SK-N-MC (cell line): ENCODE data around the gene SOX6.

Experiments
- EZH2 ChIP-seq: fragments of 200-600 bp; sonication (generic); IDR thresholded peaks from one replicate; pipeline ENCODE4 v1.6.1; 2017; ENCODE audit warnings: antibody characterized with exemption
- POLR2AphosphoS5 ChIP-seq: IDR thresholded peaks from 2 replicates; pipeline ENCODE4 v1.6.1; 2012; ENCODE audit warnings: mild to moderate bottlenecking, low read depth, low read length, borderline replicate concordance

DNA sequence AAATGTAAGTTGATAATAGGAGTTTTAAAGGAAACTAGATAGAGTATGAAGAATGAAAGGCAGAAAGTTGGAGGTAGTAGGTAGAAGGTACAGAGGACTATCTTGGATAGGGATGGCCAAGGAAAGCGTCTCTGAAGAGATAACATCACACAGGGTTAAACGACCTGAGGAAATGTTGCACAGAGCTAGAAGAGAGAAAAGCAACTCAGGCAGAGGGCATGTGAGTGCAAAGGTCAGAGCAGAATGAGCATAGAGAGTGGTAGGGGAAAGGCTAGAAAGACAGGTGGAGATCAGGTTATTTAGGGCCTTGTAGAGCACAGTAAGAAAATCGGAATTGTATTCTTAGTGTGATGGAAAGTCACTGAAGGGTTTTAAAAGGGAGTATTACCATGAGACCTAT is 232.0 kb downstream of the SOX6 start:
- TF ChIP-seq EZH2 (no peak), POLR2AphosphoS5 (no peak)
